H1 (cell line): ENCODE measurements around the gene ITGB5. TPM values are rescaled to one million over a fixed set of nuclear protein-coding genes. Genes with fewer than 3 reads are reported as not detected.

Experiments
- KDM4A ChIP-seq: IDR thresholded peaks from one replicate; pipeline ENCODE4 v1.7.1; 2012; ENCODE audit warnings: low read depth, mild to moderate bottlenecking, moderate library complexity, low read length, inconsistent platforms; ENCODE audit not compliant: severe bottlenecking
- polyA plus RNA-seq, 7 experiments: library from polyadenylated mRNA; depleted of rRNA in 3 of 7; stranded (reverse) in 5 of 7; unstranded in 2 of 7; fragments of >200 nt in 5 of 7; fragments of 200-250 nt in 2 of 7; gene quantifications; 1 replicate in 5 of 7; 2 replicates in 1 of 7; 4 replicates in 1 of 7; pipeline versions ENCODE4 v1.2.1 to v1.2.3, GENCODE V29; 2011 to 2013; ENCODE audit warnings: missing spikeins in 2 of 7, mixed read lengths in 2 of 7
- total RNA-seq: library from RNA; stranded (reverse); fragmentation: NEBNext Ultra II Directional; extraction: Animal tissue kit (Norgen Biotek cat#: 25700); gene quantifications from 2 replicates; pipeline ENCODE4 v1.2.1, GENCODE V29; 2021

The ITGB5 gene
- total and polyA plus RNA-seq, 2 of the 8 experiments (the other 6 are each of a cell fraction or from before 2014, with no cell fraction given): 101 to 268 TPM

DNA sequence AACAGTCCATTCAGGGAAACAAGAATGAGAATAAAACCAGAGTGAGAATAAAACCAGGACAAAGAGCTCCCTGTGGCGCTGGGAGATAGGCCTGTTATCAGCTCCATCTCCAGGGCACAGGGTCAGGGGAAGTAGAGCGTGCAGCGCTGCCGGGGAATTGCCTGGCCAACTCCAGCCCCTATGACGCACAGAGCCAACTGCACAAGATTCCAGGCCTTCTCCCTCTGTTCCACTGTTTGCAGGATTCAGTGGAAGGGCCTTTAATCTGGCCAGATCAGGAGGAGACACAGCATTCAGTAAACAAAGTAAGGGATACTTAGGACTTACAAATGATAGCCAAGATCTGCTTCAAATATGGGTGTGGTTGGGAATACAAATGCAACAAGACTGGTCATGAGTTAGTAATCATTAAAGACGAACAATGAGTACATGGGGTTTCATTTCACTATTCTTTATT lies 49.4 kb downstream of the ITGB5 start (continued):
- no peak for TF ChIP-seq KDM4A
